H1 (cell line): Measurements from ENCODE around the gene SMIM34. TPM values are rescaled to one million over a fixed set of nuclear protein-coding genes. Genes with fewer than 3 reads are reported as not detected.
"Not testable (repeated sequence)": the region's sequence is repeated elsewhere in the genome, so short reads cannot be mapped to it uniquely, and the experiment has no call there.

Experiments
- CTCF ChIA-PET: fragments of 300-600 bp; sonication (Branson Sonifier 250); formaldehyde crosslinking; loops from one replicate; lab custom pipeline; 2021; ENCODE audit not compliant: partially characterized antibody; lab: Charles Lee
- POLR2A ChIA-PET: fragments of 300-600 bp; sonication (Branson Sonifier 250); formaldehyde crosslinking; loops from one replicate; lab custom pipeline; 2021; ENCODE audit warnings: inconsistent platforms; ENCODE audit not compliant: partially characterized antibody; lab: Charles Lee
- DNase-seq, 2 experiments: peaks; one replicate each; pipeline versions ENCODE4 v3.0.0 to v3.0.0-alpha.2; 2010 to 2022; ENCODE audit warnings: low spot score in 2 of 2, low read depth in 1 of 2, mixed read lengths in 1 of 2
- FAIRE-seq: peaks from 2 replicates; lab custom pipeline; 2011; peaks lifted over from hg19 to GRCh38; lab: Jason Lieb, UNC
- H2AFZ ChIP-seq: 2 replicates; pipeline ENCODE4 v1.8.1; 2012; ENCODE audit warnings: low read length, inconsistent platforms
- H2AK5ac ChIP-seq: 2 replicates; pipeline ENCODE4 v1.6.1; 2013; ENCODE audit warnings: low read depth, low read length
- H2BK120ac ChIP-seq: replicated peaks from 2 replicates; pipeline ENCODE3; 2013; ENCODE audit warnings: low read depth, low read length, inconsistent platforms
- H2BK12ac ChIP-seq: 2 replicates; pipeline ENCODE4 v1.6.1; 2013; ENCODE audit warnings: low read depth, low read length
- H2BK15ac ChIP-seq: 2 replicates; pipeline ENCODE4 v1.6.1; 2013; ENCODE audit warnings: low read length
- H2BK20ac ChIP-seq: 2 replicates; pipeline ENCODE4 v1.6.1; 2013; ENCODE audit warnings: low read length
- H2BK5ac ChIP-seq: 2 replicates; pipeline ENCODE4 v1.6.1; 2013; ENCODE audit warnings: low read depth, low read length
- H3K14ac ChIP-seq: 2 replicates; pipeline ENCODE4 v1.6.1; 2013; ENCODE audit warnings: inconsistent platforms; ENCODE audit not compliant: insufficient read length
- H3K18ac ChIP-seq: 2 replicates; pipeline ENCODE4 v1.6.1; 2013; ENCODE audit warnings: low read length; ENCODE audit errors: extremely low read depth
- H3K23ac ChIP-seq: 2 replicates; pipeline ENCODE4 v1.6.1; 2013; ENCODE audit warnings: inconsistent platforms; ENCODE audit not compliant: insufficient read length
- H3K23me2 ChIP-seq: 2 replicates; pipeline ENCODE4 v1.6.1; 2013; ENCODE audit warnings: low read depth, low read length
- H3K27ac ChIP-seq: 2 replicates; pipeline ENCODE4 v1.6.1; 2011; ENCODE audit warnings: low read depth, low read length, inconsistent platforms
- H3K27me3 ChIP-seq, 4 experiments: replicated peaks in 1 of 4; 1 replicate in 1 of 4; 2 replicates in 3 of 4; pipeline versions ENCODE4 v1.6.1 to v1.8.1; 2011 to 2013; ENCODE audit warnings: low read length in 3 of 4, mild to moderate bottlenecking in 3 of 4, inconsistent platforms in 2 of 4, mixed read lengths in 2 of 4, moderate library complexity in 1 of 4; ENCODE audit not compliant: control insufficient read depth in 3 of 4, insufficient read depth in 3 of 4; ENCODE audit errors: extremely low read depth in 1 of 4
- H3K36me3 ChIP-seq, 4 experiments: 2 replicates each; pipeline versions ENCODE4 v1.6.1 to v1.8.1; 2011 to 2013; ENCODE audit warnings: mild to moderate bottlenecking in 4 of 4, low read length in 3 of 4, moderate library complexity in 2 of 4, control low read depth in 1 of 4, inconsistent platforms in 1 of 4; ENCODE audit not compliant: insufficient read depth in 4 of 4, control insufficient read depth in 2 of 4
- H3K4ac ChIP-seq: replicated peaks from 2 replicates; pipeline ENCODE3; 2013; ENCODE audit warnings: low read length, low read depth, mixed read lengths, inconsistent platforms; ENCODE audit not compliant: insufficient read length
- H3K4me1 ChIP-seq, 4 experiments: replicated peaks in 1 of 4; 1 replicate in 1 of 4; 2 replicates in 3 of 4; pipeline versions ENCODE4 v1.6.1 to v1.8.1; 2011 to 2013; ENCODE audit warnings: low read length in 3 of 4, inconsistent platforms in 2 of 4, mixed read lengths in 1 of 4; ENCODE audit not compliant: insufficient read depth in 4 of 4, control insufficient read depth in 3 of 4
- H3K4me2 ChIP-seq, 2 experiments: 2 replicates each; pipeline versions ENCODE4 v1.6.1 to v1.8.1; 2011 to 2013; ENCODE audit warnings: low read depth in 2 of 2, low read length in 2 of 2, control low read depth in 1 of 2, inconsistent platforms in 1 of 2, mild to moderate bottlenecking in 1 of 2; ENCODE audit not compliant: insufficient read depth in 1 of 2
- H3K4me3 ChIP-seq, 4 experiments: fragments of 200-600, 300-600 bp in 1 of 4; sonication (generic), shearing (Covaris generic), sonication (Bioruptor Twin) in 1 of 4; 2 replicates each; pipeline versions ENCODE4 v1.5.1 to v1.8.1; 2011 to 2016; ENCODE audit warnings: low read length in 4 of 4, low read depth in 3 of 4, control low read depth in 2 of 4, inconsistent platforms in 2 of 4, mild to moderate bottlenecking in 2 of 4, mixed read lengths in 1 of 4, moderate library complexity in 1 of 4; ENCODE audit not compliant: insufficient read depth in 2 of 4; ENCODE audit errors: extremely low read depth in 1 of 4
- H3K56ac ChIP-seq: replicated peaks from 2 replicates; pipeline ENCODE3; 2013; ENCODE audit warnings: low read depth, mild to moderate bottlenecking, mixed read lengths, low read length, inconsistent platforms; ENCODE audit not compliant: insufficient read length
- H3K79me1 ChIP-seq: 2 replicates; pipeline ENCODE4 v1.6.1; 2013; ENCODE audit warnings: low read depth, low read length, control low read depth
- H3K79me2 ChIP-seq, 2 experiments: 2 replicates each; pipeline versions ENCODE4 v1.6.1 to v1.8.1; 2012 to 2013; ENCODE audit warnings: low read length in 2 of 2, mild to moderate bottlenecking in 2 of 2, inconsistent platforms in 1 of 2; ENCODE audit not compliant: insufficient read depth in 2 of 2, control insufficient read depth in 1 of 2
- H3K9ac ChIP-seq, 4 experiments: replicated peaks in 1 of 4; 1 replicate in 1 of 4; 2 replicates in 3 of 4; pipeline versions ENCODE4 v1.6.1 to v1.8.1; 2011 to 2013; ENCODE audit warnings: low read depth in 3 of 4, low read length in 3 of 4, control low read depth in 2 of 4, mild to moderate bottlenecking in 2 of 4, moderate library complexity in 2 of 4, inconsistent platforms in 1 of 4; ENCODE audit errors: extremely low read depth in 1 of 4
- H3K9me3 ChIP-seq, 2 experiments: 2 replicates each; pipeline versions ENCODE4 v1.6.1 to v1.8.1; 2012 to 2013; ENCODE audit warnings: mild to moderate bottlenecking in 2 of 2, moderate library complexity in 2 of 2, control low read depth in 1 of 2, inconsistent platforms in 1 of 2, low read depth in 1 of 2, low read length in 1 of 2, mixed read lengths in 1 of 2; ENCODE audit not compliant: insufficient read depth in 2 of 2
- H4K20me1 ChIP-seq, 2 experiments: replicated peaks in 1 of 2; 2 replicates each; pipeline versions ENCODE3 to v1.8.1; 2011 to 2013; ENCODE audit warnings: inconsistent platforms in 2 of 2, low read length in 2 of 2, mild to moderate bottlenecking in 1 of 2; ENCODE audit not compliant: insufficient read depth in 2 of 2, control insufficient read depth in 1 of 2
- H4K5ac ChIP-seq: 2 replicates; pipeline ENCODE4 v1.6.1; 2013; ENCODE audit warnings: low read length, low read depth, mixed read lengths, inconsistent platforms; ENCODE audit not compliant: insufficient read length
- H4K8ac ChIP-seq: 2 replicates; pipeline ENCODE4 v1.8.0; 2013; ENCODE audit warnings: mild to moderate bottlenecking, moderate library complexity, low read length, inconsistent platforms; ENCODE audit not compliant: insufficient read depth; ENCODE audit errors: extremely low read depth
- H4K91ac ChIP-seq: replicated peaks from 2 replicates; pipeline ENCODE3; 2013; ENCODE audit warnings: low read length, mixed read lengths, inconsistent platforms; ENCODE audit not compliant: insufficient read length
- WGBS, 2 experiments: shearing (Covaris generic) in 1 of 2; methylation state at CpG; one replicate each; pipeline versions ENCODE4 v1.1.6 to v1.1.7; 2013 to 2015; ENCODE audit warnings: low lambda C conversion rate in 2 of 2, mixed read lengths in 2 of 2, inconsistent platforms in 1 of 2, low coverage in 1 of 2, missing lambda C conversion rate in 1 of 2; ENCODE audit not compliant: insufficient replicate concordance in 2 of 2, insufficient coverage in 1 of 2, insufficient read length in 1 of 2; ENCODE audit errors: extremely low coverage in 1 of 2, missing lambda C conversion rate in 1 of 2; 5-methylcytosine and 5-hydroxymethylcytosine counted together
- polyA plus RNA-seq, 7 experiments: library from polyadenylated mRNA; depleted of rRNA in 3 of 7; stranded (reverse) in 5 of 7; unstranded in 2 of 7; fragments of >200 nt in 5 of 7; fragments of 200-250 nt in 2 of 7; gene quantifications; 1 replicate in 5 of 7; 2 replicates in 1 of 7; 4 replicates in 1 of 7; pipeline versions ENCODE4 v1.2.1 to v1.2.3, GENCODE V29; 2011 to 2013; ENCODE audit warnings: missing spikeins in 2 of 7, mixed read lengths in 2 of 7
- total RNA-seq: library from RNA; stranded (reverse); fragmentation: NEBNext Ultra II Directional; extraction: Animal tissue kit (Norgen Biotek cat#: 25700); gene quantifications from 2 replicates; pipeline ENCODE4 v1.2.1, GENCODE V29; 2021

SMIM34 gene
- total and polyA plus RNA-seq, 2 of the 8 experiments (the other 6 are each of a cell fraction or from before 2014, with no cell fraction given) = not detected

DNA sequence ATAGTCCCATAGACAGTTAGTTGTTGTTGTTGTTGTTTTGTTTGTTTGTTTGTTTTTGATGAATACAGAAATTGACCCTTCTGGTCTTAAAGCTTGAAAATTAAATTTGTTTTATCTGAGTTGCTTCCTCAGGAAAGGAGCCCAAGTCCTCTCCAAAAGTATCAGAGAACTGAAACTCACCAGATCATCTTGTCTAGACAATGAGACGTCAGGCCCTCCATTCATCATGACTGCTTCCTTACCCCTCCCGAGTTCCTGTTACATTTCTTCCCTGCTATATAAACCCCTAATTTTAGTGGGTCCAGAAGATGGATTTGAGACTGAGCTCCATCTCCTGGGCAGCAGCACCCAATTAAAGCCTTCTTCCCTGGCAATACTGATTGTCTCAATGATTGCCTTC is 17.1 kb downstream of the SMIM34 start:
- H3K9me3 ChIP-seq, H3K23me2 ChIP-seq, DNase-seq, H4K8ac ChIP-seq, H3K56ac ChIP-seq, H3K27me3 ChIP-seq, H3K4ac ChIP-seq, H2BK5ac ChIP-seq, H3K14ac ChIP-seq, H3K23ac ChIP-seq, POLR2A ChIA-PET, H3K9ac ChIP-seq, H3K4me2 ChIP-seq, H2BK15ac ChIP-seq, H3K4me1 ChIP-seq, H4K91ac ChIP-seq, H3K79me2 ChIP-seq, H2BK12ac ChIP-seq, H2AK5ac ChIP-seq, H2BK20ac ChIP-seq, H4K20me1 ChIP-seq, H3K4me3 ChIP-seq, FAIRE-seq, H2AFZ ChIP-seq, H3K79me1 ChIP-seq, H3K36me3 ChIP-seq, H3K18ac ChIP-seq, H4K5ac ChIP-seq, CTCF ChIA-PET, H3K27ac ChIP-seq, H2BK120ac ChIP-seq: not testable (repeated sequence)
- WGBS, 2 experiments = no CpG with 5 or more reads among the region's 2 CpGs

DNA sequence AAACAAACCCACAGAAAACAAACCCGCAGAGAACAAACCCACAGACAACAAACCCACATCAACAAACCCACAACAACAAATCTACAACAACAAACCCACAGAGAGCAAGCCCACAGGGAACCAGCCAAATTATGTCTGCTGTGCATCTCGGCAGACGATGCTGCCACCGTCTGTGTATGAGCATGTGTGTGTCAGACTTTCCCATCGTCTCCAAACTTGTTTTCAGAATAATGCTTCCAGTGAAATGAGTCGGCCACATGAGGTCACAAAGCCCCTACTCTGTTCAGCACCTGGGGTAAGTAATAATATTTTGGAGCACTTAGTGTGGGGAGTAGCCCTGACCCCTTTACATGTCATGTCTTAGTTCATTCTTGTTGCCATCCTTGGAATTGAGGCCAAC is 17.6 kb downstream of the SMIM34 start:
- CTCF ChIA-PET, H3K23ac ChIP-seq: not testable (repeated sequence)
- no CpG with 5 or more reads among the region's 6 CpGs for WGBS, 2 experiments

More for the DNA sequence above, 17.6 kb downstream of the SMIM34 start:
- H3K18ac ChIP-seq, H2AFZ ChIP-seq, H3K27me3 ChIP-seq, FAIRE-seq, H3K36me3 ChIP-seq, H4K91ac ChIP-seq, H2BK5ac ChIP-seq, H3K4me1 ChIP-seq, H2BK15ac ChIP-seq, H3K9ac ChIP-seq, H3K27ac ChIP-seq, DNase-seq, H3K4me3 ChIP-seq, H3K4ac ChIP-seq, POLR2A ChIA-PET, H4K5ac ChIP-seq, H2BK12ac ChIP-seq, H3K4me2 ChIP-seq, H2BK120ac ChIP-seq, H3K23me2 ChIP-seq, H3K79me1 ChIP-seq, H2AK5ac ChIP-seq, H4K8ac ChIP-seq, H3K79me2 ChIP-seq, H3K56ac ChIP-seq, H3K9me3 ChIP-seq, H3K14ac ChIP-seq, H2BK20ac ChIP-seq, H4K20me1 ChIP-seq: not testable (repeated sequence)
